UCSD-AML1 (cell line): ENCODE results near the gene NUFIP2.
A peak's percentile ranks its signal among the peaks of the same experiment; 100 is the strongest.
"Not testable (repeated sequence)": the region's sequence is repeated elsewhere in the genome, so short reads cannot be mapped to it uniquely, and the experiment has no call there.

Experiments used
- DNase-seq: peaks from one replicate; lab custom pipeline; 2025; ENCODE audit not compliant: unreplicated experiment; lab: John Stamatoyannopoulos, UW

Gene NUFIP2

GRCh38 chr17:29293890-29294579, at the start of gene NUFIP2:
TSS of gene NUFIP2 (minus strand) at chr17:29294148. CDS start at chr17:29294059, 89 bp downstream.
- peak; percentile 99 for DNase-seq

GRCh38 chr17:29342158-29342765, 48.3 kb upstream of the NUFIP2 start:
- DNase-seq = no peak

GRCh38 chr17:29341726-29342125, 47.8 kb upstream of the NUFIP2 start:
- no peak for DNase-seq

GRCh38 chr17:29339016-29339415, 45.1 kb upstream of the NUFIP2 start:
- DNase-seq = not testable (repeated sequence)

- DNase-seq = no peak
These were observed 37.7 kb upstream of the NUFIP2 start for GRCh38 chr17:29331708-29332085.

GRCh38 chr17:29331075-29331707, 37.2 kb upstream of the NUFIP2 start:
- no peak for DNase-seq

- no peak for DNase-seq
These were observed 33.5 kb upstream of the NUFIP2 start for GRCh38 chr17:29327412-29327811.

- DNase-seq = no peak
These were observed 32.3 kb upstream of the NUFIP2 start for GRCh38 chr17:29326023-29326813.

- DNase-seq = no peak
These were observed 28.4 kb upstream of the NUFIP2 start for GRCh38 chr17:29322363-29322762.

GRCh38 chr17:29303386-29303785, 9.4 kb upstream of the NUFIP2 start:
- no peak for DNase-seq

- DNase-seq = no peak
These were observed 5.1 kb upstream of the NUFIP2 start for GRCh38 chr17:29299031-29299430.

- no peak for DNase-seq
These were observed 1.5 kb upstream of the NUFIP2 start for GRCh38 chr17:29295420-29295819.

GRCh38 chr17:29294580-29294900, 592 bp upstream of the NUFIP2 start:
- no peak for DNase-seq

GRCh38 chr17:29292992-29293889, 707 bp downstream of the NUFIP2 start:
- peak; percentile 65 for DNase-seq

- peak; percentile 52 for DNase-seq
These were observed 1.6 kb downstream of the NUFIP2 start for GRCh38 chr17:29292071-29292991.

GRCh38 chr17:29291163-29291752, 2.7 kb downstream of the NUFIP2 start:
- DNase-seq = no peak

- no peak for DNase-seq
These were observed 4.1 kb downstream of the NUFIP2 start for GRCh38 chr17:29289852-29290251.

GRCh38 chr17:29283961-29284360, 10.0 kb downstream of the NUFIP2 start:
- no peak for DNase-seq

- no peak for DNase-seq
These were observed 10.5 kb downstream of the NUFIP2 start for GRCh38 chr17:29283496-29283895.
